ENCODE measurements around the gene PDRG1.

The PDRG1 gene

GRCh38 chr20:31951530-31952453 lies at the start of gene PDRG1:
PDRG1 (minus strand) TSS chr20:31952046; CDS start chr20:31951961, 85 bp downstream.
- peak; percentile 96 for DNase-seq

GRCh38 chr20:31998246-31998645 lies 46.4 kb upstream of the PDRG1 start:
- no peak for DNase-seq

DNA sequence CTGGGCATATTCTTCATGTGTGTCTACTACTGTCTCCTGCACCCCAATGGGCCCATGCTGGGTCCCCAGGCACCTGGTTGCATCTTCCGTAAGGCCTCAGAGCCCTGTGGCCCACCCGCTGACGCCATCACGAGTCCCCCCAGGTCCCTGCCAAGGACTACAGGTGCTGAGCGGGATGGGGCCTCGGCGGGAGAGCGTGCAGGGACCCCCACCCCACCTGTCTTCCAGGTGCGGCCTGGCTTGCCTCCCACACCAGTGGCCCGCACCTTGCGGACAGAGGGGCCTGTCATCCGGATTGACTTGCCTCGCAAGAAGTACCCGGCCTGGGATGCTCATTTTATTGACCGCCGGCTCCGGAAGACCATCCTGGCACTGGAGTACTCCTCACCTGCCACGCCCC lies 45.1 kb upstream of the PDRG1 start:
- DNase-seq, result no peak

- no peak for DNase-seq
Measured at GRCh38 chr20:31992086-31992485, 40.2 kb upstream of the PDRG1 start.

DNA sequence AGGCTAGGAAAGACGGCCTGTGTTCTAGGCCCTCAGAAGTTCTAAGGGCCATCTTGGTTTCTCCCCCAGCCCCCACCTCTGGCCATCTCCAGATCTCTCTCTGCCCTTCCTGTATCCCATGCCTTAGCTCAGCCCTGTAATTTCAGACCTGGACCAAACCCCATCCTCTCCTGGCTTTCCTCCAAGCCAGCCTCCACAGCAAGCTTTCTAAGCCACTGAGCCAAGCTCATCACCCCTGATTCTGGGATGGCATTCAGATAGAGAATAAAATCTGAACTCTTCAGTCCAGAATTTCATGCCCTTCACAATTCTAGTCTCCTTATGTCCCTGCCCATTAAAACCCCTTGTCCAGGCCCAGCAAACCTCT lies 39.5 kb upstream of the PDRG1 start:
- DNase-seq, result no peak

DNA sequence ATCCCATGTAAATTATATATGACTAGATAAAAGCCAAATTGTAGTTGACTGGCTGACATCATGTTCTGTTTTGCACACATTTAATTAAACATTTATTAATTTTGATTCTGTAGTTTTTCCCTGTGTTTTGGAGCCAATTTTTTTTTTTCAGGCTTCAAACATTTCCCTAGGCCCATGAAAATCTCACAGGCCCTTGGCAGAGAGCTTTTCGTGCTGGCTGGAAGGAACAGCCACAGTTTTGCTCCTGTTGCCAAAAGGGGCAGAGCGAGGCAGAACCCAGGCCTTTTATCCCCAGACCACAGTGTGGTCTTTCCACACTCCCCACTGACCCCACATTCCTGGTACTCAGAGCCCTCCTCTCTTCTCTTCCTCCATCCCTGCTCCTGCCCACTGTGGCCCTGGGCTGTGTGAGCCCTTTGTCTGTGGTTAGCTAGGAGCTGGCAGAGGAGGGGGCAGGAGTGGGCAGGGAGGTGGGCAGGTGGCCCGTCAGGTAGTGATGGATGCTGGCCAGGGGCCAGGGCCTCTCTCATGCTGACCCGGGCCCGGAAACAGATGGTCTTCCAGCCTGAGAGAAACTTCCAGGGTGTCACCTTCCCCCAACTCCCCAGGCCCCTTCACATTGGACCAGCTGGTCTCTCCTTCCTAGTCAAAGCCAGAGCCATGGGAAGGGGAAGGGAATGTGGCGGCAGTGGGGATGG lies 38.9 kb upstream of the PDRG1 start:
- DNase-seq, result peak; percentile 24

DNA sequence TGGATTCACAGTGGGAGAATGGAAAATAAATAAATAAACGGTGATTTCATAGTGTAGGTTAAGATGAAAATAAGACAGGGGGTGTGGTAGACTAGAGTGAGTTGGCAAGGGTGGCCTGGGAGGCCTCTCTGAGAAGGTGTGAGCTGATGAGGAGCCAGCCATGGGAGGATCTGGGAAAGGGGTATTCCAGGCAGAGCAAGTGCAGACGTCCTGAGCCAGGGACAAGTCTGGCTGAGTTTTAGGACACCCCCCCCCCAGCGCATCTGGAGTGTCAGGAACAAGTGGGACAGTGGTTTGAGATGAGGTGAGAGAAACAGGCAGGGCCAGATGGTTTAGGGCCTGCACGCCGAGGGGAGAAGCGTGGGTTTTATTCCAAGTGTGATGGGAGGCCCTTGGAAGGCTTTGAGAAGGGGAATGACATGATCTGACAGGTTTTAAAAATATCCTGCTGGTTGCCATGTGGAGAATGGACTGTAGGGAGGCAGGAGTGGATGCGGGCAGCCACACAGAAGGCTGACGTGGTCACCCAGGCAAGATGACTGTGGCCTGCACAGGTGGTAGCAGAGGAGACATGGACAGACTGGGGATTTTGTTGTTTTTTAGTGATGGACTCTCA lies 37.3 kb upstream of the PDRG1 start:
- DNase-seq, result no peak

- DNase-seq, result no peak
Measured at GRCh38 chr20:31988430-31989015, 36.7 kb upstream of the PDRG1 start.

DNA sequence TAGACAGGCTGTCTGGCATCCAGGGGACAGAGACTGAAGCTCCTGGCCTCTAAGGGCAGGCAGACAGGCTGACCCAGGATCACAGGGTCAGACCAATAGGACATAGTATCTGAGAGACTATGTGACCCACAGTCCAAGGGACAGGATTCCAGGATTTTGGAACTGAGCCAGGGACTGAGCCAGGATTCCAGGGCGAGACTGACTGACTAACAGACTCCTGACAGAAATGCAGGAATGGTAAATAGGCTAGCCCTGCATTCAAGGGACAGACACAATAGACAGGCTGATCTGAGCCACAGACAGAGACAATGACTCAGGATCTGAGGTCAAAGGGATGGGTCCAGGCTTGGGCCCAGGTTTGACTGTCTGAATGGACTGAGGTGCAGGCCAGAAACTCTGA lies 35.9 kb upstream of the PDRG1 start:
- no peak for DNase-seq

- DNase-seq, result no peak
Measured at GRCh38 chr20:31984981-31985471, 33.2 kb upstream of the PDRG1 start.

GRCh38 chr20:31981784-31982183 lies 29.9 kb upstream of the PDRG1 start:
- DNase-seq, result no peak

GRCh38 chr20:31979713-31980426 lies 28.0 kb upstream of the PDRG1 start:
- no peak for DNase-seq

DNA sequence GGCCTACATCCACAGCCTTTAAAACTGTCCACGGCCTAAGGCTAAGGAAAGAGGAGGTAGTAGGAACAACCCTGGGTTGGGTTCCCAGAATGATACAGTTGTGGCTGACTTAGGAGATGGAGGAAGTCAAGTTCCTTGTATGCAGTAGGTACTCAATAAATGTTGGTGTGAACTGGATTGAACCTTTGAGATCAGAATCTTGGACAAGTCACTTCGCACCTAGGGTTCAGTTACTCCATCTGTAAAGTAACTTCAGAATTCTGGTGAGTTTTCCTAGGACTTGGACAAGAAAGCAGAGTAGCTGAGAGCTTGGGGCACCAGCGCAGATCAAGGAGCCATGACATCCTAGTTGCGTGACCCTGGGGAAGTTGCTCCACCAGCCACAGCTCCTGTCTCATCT lies 25.2 kb upstream of the PDRG1 start:
- no peak for DNase-seq

GRCh38 chr20:31975874-31976273 lies 24.0 kb upstream of the PDRG1 start:
- no peak for DNase-seq

GRCh38 chr20:31974951-31975487 lies 23.2 kb upstream of the PDRG1 start:
- DNase-seq, result no peak

DNA sequence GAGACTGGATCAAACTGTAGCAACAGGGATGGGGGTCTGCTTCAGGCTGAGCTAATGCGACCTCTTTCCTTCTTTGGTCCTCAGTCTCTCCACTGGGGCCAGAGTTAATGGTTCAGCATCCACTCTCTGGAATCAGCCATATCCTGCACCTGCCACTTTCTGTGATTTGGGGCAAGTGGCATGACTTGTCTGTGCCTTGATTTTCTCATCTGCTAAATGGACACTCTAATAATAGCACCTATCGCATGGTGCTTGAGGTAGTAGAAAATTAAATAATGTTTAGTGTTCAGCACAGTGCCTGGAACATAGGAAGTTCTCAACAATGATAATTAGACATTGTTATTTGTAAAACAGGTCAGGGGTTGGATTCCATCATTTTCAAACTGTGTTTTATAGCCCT lies 22.4 kb upstream of the PDRG1 start:
- no peak for DNase-seq

DNA sequence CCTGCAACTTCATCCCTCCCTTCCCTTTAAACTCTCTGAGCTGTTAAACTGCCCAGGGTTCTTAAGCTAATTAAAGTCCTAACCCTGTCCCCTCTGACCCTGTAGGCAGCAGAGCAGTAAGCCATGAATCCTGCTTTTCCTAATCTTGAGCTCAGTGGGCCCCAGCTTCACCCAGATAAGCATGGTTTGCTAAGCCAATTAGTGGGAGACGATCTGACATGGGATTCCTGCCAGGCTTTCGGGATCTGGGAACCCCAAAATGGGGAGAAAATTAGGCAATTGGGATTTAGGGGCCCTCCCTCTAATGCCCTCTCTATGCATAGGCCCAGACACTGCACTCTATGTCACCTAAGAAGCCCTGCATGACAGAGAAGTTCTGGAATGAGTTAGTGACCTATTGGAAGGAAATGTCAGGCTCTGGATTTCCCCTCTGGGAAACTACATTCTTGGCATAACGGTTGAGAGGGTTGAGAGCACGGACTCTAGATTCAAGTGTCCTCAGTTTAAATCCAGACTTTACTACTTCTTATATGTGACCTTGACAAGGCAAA lies 20.7 kb upstream of the PDRG1 start:
- no peak for DNase-seq

- no peak for DNase-seq
Measured at GRCh38 chr20:31969991-31970390, 18.1 kb upstream of the PDRG1 start.

DNA sequence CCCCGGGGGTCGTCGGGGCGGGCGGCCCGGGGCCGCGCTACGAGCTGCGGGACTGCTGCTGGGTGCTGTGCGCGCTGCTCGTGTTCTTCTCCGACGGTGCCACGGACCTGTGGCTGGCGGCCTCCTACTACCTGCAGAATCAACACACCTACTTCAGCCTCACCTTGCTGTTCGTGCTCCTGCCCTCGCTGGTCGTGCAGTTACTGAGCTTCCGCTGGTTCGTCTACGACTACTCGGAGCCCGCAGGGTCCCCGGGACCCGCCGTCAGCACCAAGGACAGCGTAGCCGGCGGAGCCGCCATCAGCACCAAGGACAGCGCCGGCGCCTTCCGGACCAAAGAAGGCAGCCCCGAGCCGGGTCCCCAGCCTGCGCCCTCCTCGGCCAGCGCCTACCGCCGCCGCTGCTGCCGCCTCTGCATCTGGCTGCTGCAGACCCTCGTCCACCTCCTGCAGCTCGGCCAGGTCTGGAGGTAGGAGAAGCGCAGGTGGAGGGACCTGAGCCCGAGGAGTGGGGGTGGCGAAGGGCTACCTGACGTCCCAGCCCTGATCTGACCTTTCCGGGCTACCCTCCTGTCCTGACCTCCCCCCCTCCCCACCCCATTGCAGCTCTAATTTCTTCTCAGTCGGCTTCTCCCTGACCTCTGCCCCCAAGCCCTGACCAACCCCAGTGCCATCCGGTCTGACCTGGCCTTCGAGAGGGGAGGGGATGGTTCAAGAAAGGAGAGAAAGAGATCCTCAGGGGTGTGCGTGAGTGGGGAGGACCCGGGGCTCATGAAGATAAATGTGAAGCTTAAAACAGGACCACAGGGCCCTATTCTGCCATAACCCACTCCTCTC lies 16.7 kb upstream of the PDRG1 start:
- DNase-seq, result peak; percentile 46

DNA sequence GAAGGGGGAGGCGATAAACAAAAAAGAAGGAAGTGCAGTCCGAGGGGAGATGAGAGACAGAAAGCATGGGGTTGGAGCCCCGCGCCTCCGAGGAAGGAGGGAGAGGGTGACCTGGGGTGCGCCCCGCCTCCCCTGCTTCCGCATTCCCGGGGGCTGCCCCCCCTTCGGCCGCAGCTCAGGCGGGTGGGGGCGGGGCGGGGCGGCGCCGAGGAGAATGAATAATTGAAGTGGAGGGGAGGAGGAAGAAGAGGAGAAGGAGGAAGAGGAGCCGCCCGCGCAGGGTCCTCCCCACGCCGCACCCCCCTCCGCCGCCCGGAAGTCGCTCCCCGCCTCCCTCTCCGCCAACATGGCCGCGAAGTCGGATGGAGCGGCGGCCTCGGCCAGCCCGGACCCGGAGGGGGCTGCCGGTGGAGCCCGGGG lies 16.0 kb upstream of the PDRG1 start, which contains the start of gene XKR7:
Gene XKR7 (plus strand): TSS at position 322 of the 420 bp plus-strand sequence. CDS start 25 bp downstream, at position 347.
- peak; percentile 83 for DNase-seq
